Measurements from ENCODE around the gene HMOX1. TPM values are rescaled to one million over a fixed set of nuclear protein-coding genes. Genes with fewer than 3 reads are reported as not detected.
"Not testable (repeated sequence)": the region's sequence is repeated elsewhere in the genome, so short reads cannot be mapped to it uniquely, and the experiment has no call there.

The HMOX1 gene
- total RNA-seq, 2 donors from 2014 or later, result 1.1 to 3.0 TPM

DNA sequence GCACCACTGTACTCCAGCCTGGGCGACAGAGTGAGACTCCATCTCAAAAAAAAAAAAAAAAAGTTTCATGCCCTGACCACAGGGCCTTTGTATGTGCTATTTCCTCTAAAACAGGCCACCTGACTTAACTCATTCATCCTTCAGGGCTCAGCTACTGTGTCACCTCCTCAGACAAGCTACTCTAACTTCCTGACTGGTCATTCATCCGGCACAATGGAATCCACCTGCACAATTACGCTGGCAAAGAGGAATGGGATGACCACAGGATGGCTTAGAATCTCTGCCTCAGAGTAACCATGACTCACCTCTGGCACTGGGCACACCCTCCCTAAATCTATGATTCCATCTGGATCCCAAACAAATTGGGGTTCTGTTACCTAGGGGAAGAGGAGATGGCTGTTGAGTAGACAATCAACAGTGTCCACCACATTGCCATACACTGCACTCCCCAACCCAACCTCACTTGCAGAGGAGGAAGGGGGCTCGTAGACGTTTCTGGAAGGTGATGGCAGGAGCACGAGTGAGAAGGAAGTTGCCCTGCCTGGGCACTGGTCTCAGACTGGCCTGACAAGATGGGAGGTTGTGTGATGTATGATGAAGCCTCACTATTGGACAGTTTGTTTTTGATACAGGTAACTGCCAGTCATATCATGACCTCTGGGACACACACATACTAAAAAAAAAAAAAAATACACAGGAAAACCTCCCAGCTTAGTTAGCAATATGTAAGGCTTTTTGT lies 22.8 kb upstream of the HMOX1 start:
- H3K9me3 ChIP-seq (ENCODE audit: control insufficient read depth, low read length, poor library complexity, severe bottlenecking), result no peaks in the 10 kb centered on the region
- Mint-ChIP-seq H3K4me3 (no peak overlapping the region), H3K36me3 (ENCODE audit: low read depth) (no peaks in the 10 kb centered on the region), H3K27ac (no peak overlapping the region), H3K27me3 (peaks cover 10% of the 10 kb centered on the region), H3K4me1 (no peaks in the 10 kb centered on the region)
- ATAC-seq (no peak), DNase-seq (no peak)

GRCh38 chr22:35359380-35360065 lies 21.4 kb upstream of the HMOX1 start:
- Mint-ChIP-seq H3K27ac (no peak overlapping the region), H3K36me3 (ENCODE audit: low read depth) (no peaks in the 10 kb centered on the region), H3K4me1 (no peaks in the 10 kb centered on the region), H3K27me3 (peaks cover 10% of the 10 kb centered on the region), H3K4me3 (no peak overlapping the region)
- ATAC-seq (no peak), DNase-seq (no peak)
- H3K9me3 ChIP-seq (ENCODE audit: control insufficient read depth, low read length, poor library complexity, severe bottlenecking), result no peaks in the 10 kb centered on the region

DNA sequence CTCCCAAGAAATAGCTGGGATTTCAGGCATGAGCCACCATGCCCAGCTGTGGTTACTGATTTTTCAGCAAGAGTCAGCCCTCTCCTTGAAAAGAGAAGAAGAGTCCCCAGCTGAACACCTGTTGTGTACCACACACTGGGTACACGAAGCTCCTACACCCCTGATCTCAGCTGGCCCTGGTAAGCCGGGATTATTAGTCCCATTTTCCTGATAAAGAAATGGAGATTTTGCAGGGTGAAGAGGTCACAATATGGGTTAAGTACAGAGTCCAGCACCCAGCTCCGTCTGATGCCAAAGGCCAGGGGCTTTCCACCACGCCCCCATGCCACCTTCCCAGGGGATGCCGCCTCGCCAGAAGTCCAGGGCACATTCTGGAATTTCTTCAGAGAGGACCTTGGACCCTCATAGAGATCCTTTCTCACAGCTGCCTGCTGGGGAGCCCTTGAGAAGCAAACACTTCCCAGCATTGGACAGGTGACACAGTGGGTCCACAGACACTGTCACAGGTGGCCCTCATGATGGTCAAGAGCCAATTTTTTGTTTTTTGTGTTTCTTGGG lies 19.8 kb upstream of the HMOX1 start:
- peaks cover 3% of the 10 kb centered on the region for H3K4me1 Mint-ChIP-seq
- no peak overlapping the region for H3K4me3 Mint-ChIP-seq
- DNase-seq (no peak), ATAC-seq (no peak)
- H3K36me3 Mint-ChIP-seq (ENCODE audit: low read depth), result no peaks in the 10 kb centered on the region
- H3K27me3 Mint-ChIP-seq, result peaks cover 14% of the 10 kb centered on the region
- H3K9me3 ChIP-seq (ENCODE audit: control insufficient read depth, low read length, poor library complexity, severe bottlenecking), result no peaks in the 10 kb centered on the region
- no peak overlapping the region for H3K27ac Mint-ChIP-seq

DNA sequence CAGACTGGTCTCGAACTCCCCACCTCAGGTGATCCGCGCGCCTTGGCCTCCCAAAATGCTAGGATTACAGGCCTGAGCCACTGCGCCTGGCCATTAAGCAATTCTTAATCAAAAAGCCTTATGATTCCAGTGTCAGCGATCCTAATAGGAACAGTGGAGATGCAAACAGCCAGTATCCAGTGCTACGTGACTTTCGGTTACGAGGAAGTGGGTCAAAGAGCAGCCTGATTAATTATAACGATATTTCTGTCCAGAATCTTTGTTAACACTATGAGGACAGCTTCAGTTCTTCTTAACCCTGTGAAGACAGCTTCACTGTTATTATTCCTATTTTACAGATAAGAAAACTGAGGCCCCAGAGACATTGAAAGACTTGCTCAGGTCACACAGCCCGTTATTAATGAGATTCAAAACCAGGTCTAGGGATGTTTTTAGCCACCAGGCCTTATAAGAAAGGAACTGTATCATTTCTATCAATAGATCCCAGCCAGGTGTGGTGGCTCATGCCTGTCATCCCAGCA lies 17.3 kb upstream of the HMOX1 start:
- H3K27ac Mint-ChIP-seq, result no peak overlapping the region
- peaks cover 3% of the 10 kb centered on the region for H3K4me1 Mint-ChIP-seq
- no peak for DNase-seq
- H3K36me3 Mint-ChIP-seq (ENCODE audit: low read depth), result no peaks in the 10 kb centered on the region
- no peak overlapping the region for H3K4me3 Mint-ChIP-seq
- ATAC-seq, result no peak
- peaks cover 12% of the 10 kb centered on the region for H3K27me3 Mint-ChIP-seq
- no peaks in the 10 kb centered on the region for H3K9me3 ChIP-seq (ENCODE audit: control insufficient read depth, low read length, poor library complexity, severe bottlenecking)

DNA sequence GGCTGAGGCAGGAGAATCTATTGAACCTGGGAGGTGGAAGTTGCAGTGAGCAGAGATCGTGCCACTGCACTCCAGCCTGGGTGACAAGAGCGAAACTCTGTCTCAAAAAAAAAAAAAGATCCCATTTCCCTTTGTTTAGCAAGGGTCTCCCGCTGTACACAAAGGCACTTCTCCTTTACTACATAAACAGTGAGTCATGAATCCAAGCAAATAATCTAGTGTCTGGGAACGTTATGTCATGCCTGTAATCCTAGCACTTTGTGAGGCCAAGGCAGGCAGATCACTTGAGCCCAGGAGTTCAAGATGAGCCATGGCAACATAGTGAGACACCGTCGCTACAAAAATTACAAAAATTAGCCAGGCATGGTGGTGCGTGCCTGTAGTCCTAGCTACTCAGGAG lies 16.7 kb upstream of the HMOX1 start:
- H3K4me1 Mint-ChIP-seq; H3K36me3 Mint-ChIP-seq (ENCODE audit: low read depth); DNase-seq; H3K4me3 Mint-ChIP-seq; H3K9me3 ChIP-seq (ENCODE audit: control insufficient read depth, low read length, poor library complexity, severe bottlenecking); ATAC-seq; H3K27ac Mint-ChIP-seq: not testable (repeated sequence)
- H3K27me3 Mint-ChIP-seq, result peaks cover 12% of the 10 kb centered on the region

DNA sequence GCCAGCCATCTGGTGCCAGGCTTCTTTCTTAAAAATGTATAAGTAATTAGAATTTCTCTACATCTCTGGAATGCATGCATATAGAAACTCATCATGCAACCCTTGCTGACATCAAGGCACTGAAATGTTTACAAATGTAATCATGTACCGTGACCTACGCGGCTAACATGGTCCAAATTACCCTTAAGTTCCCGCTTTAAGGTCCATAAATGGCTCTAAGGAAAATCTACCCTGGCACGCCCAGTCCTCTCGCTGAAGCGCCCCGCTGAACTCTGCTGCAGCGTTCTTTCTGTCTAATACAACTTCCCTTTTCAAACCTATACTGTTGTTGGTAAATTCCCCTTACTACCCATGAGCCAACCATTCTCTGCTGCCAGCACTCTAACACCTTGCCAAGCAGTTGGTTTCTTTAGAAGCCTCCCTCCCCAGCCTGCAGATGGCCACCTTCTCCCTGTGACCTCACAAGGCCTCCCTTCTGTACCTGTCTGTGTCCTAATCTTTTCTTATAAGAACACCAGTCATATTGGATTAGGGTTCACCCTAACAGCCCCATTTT lies 13.5 kb upstream of the HMOX1 start:
- ATAC-seq, result peak; percentile 66

DNA sequence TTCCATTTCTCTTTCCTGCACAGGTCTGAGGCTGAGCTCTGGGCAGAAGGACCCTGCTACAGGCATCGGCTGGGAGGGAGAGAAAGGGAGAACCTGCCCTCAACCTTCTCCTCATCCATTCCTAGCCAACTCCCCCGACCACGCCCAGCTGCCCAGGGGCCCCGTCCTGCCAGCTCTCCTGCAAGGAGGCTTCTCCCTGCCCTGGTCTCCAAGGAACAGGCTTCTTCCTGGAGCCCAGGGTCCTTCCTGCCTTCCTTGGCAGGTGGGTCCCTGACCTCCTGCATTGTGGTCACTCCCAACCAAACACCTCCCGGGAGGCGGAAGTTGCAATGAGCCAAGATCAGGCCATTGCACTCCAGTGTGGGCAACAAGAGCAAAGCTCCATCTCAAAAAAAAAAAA lies 12.5 kb upstream of the HMOX1 start:
- Mint-ChIP-seq H3K36me3 (ENCODE audit: low read depth) (no peaks in the 10 kb centered on the region), H3K27me3 (peaks cover 12% of the 10 kb centered on the region), H3K4me1 (peaks cover 8% of the 10 kb centered on the region), H3K4me3 (no peak overlapping the region), H3K27ac (no peak overlapping the region)
- ATAC-seq (no peak), DNase-seq (no peak)
- H3K9me3 ChIP-seq (ENCODE audit: control insufficient read depth, low read length, poor library complexity, severe bottlenecking), result no peaks in the 10 kb centered on the region

More for the DNA sequence above, 13.5 kb upstream of the HMOX1 start:
- H3K27me3 Mint-ChIP-seq, result peaks cover 12% of the 10 kb centered on the region
- H3K4me1 Mint-ChIP-seq, result peaks cover 8% of the 10 kb centered on the region
- H3K9me3 ChIP-seq (ENCODE audit: control insufficient read depth, low read length, poor library complexity, severe bottlenecking), result no peaks in the 10 kb centered on the region
- H3K4me3 Mint-ChIP-seq, result no peak overlapping the region
- H3K36me3 Mint-ChIP-seq (ENCODE audit: low read depth), result no peaks in the 10 kb centered on the region
- H3K27ac Mint-ChIP-seq, result no peak overlapping the region
- no peak for DNase-seq

DNA sequence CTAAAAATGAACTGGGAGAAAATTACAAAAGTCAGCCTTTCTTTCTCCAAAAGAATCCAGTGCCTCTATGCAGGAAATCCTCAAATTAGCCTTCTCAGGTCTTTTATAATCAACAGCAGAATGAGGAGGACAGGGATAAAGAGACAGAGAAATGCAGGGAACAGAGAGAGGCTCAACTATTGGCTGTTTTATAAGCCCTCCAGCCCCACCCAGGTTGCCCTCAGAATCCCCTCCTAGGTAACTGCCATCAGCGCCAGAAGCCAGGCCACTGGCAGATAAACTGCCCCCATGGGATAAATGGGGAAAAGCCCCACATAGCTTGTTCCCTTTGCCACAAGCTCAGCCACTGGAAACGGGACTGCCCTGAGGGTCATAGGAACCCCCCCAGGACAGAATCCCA lies 10.9 kb upstream of the HMOX1 start:
- Mint-ChIP-seq H3K27ac (no peak overlapping the region), H3K36me3 (ENCODE audit: low read depth) (no peaks in the 10 kb centered on the region), H3K4me3 (no peak overlapping the region), H3K27me3 (peaks cover 12% of the 10 kb centered on the region), H3K4me1 (peaks cover 8% of the 10 kb centered on the region)
- DNase-seq (no peak), ATAC-seq (no peak)
- H3K9me3 ChIP-seq (ENCODE audit: control insufficient read depth, low read length, poor library complexity, severe bottlenecking), result no peaks in the 10 kb centered on the region

GRCh38 chr22:35373781-35374180 lies 7.1 kb upstream of the HMOX1 start:
- H3K36me3 Mint-ChIP-seq (ENCODE audit: low read depth), result no peaks in the 10 kb centered on the region
- H3K27me3 Mint-ChIP-seq, result no peaks in the 10 kb centered on the region
- peaks cover 14% of the 10 kb centered on the region for H3K4me1 Mint-ChIP-seq

GRCh38 chr22:35375031-35375430 lies 5.9 kb upstream of the HMOX1 start:
- Mint-ChIP-seq H3K27me3 (no peaks in the 10 kb centered on the region), H3K36me3 (ENCODE audit: low read depth) (no peaks in the 10 kb centered on the region), H3K4me1 (peaks cover 14% of the 10 kb centered on the region), H3K4me3 (no peak overlapping the region), H3K27ac (no peak overlapping the region)
- ATAC-seq (no peak), DNase-seq (no peak)
- no peaks in the 10 kb centered on the region for H3K9me3 ChIP-seq (ENCODE audit: control insufficient read depth, low read length, poor library complexity, severe bottlenecking)

More at GRCh38 chr22:35373781-35374180, 7.1 kb upstream of the HMOX1 start:
- DNase-seq (no peak), ATAC-seq (no peak)
- no peaks in the 10 kb centered on the region for H3K9me3 ChIP-seq (ENCODE audit: control insufficient read depth, low read length, poor library complexity, severe bottlenecking)
- no peak overlapping the region for H3K4me3 Mint-ChIP-seq
- H3K27ac Mint-ChIP-seq, result no peak overlapping the region

DNA sequence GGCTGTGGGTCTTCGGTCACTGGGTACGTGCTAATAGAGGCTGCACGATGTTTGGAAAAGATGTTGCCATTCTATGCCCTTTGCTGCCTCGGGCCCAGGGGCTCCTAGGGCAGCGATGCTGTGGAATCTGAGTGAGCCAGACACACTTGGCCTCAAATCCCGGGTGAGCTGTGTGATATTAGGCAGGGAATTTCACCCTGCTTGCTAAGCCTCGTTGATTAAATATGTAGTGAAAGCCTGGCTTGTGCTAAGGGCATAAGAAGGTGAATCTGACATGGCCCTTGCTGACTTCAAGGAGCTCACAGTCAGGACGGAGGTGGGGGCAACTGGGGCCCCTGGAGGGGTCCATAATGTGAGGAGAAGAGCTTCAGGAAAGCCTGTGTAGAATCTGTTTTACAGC lies 5.4 kb upstream of the HMOX1 start:
- H3K27me3 Mint-ChIP-seq, result no peaks in the 10 kb centered on the region
- ATAC-seq (no peak), DNase-seq (no peak)
- H3K4me3 Mint-ChIP-seq, result no peak overlapping the region
- no peak overlapping the region for H3K27ac Mint-ChIP-seq
- peaks cover 14% of the 10 kb centered on the region for H3K4me1 Mint-ChIP-seq
- no peaks in the 10 kb centered on the region for H3K36me3 Mint-ChIP-seq (ENCODE audit: low read depth)
- H3K9me3 ChIP-seq (ENCODE audit: control insufficient read depth, low read length, poor library complexity, severe bottlenecking), result no peaks in the 10 kb centered on the region

GRCh38 chr22:35376728-35377472 lies 4.0 kb upstream of the HMOX1 start:
- no peaks in the 10 kb centered on the region for H3K9me3 ChIP-seq (ENCODE audit: control insufficient read depth, low read length, poor library complexity, severe bottlenecking)
- H3K36me3 Mint-ChIP-seq (ENCODE audit: low read depth), result no peaks in the 10 kb centered on the region
- no peaks in the 10 kb centered on the region for H3K27me3 Mint-ChIP-seq
- ATAC-seq (peak; percentile 39), DNase-seq (no peak)
- H3K27ac Mint-ChIP-seq, result no peak overlapping the region
- H3K4me1 Mint-ChIP-seq, result peaks cover 17% of the 10 kb centered on the region
- peak overlapping the region; percentile 74 for H3K4me3 Mint-ChIP-seq

DNA sequence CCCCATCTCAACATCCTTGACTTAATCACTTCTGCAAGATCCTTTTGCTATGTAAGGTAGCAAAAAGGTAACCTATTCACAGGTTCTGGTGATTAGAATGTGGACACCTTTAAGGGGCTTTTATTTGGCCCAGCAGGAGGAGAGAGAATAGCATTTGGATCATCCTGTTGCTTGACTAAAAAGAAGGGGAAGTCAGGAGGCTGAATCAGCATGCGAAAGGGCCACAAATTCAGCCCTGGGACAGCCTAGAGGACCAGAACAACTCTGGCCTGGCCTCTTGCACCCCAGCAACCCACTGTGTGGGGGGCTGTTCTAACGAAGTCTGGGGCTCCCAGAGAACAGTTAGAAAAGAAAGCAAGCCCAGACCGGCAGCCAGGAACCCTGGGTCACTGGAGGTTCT lies 3.2 kb upstream of the HMOX1 start:
- no peaks in the 10 kb centered on the region for H3K9me3 ChIP-seq (ENCODE audit: control insufficient read depth, low read length, poor library complexity, severe bottlenecking)
- H3K27ac Mint-ChIP-seq, result no peak overlapping the region
- peak overlapping the region; percentile 74 for H3K4me3 Mint-ChIP-seq
- DNase-seq (no peak), ATAC-seq (no peak)
- peaks cover 14% of the 10 kb centered on the region for H3K4me1 Mint-ChIP-seq
- no peaks in the 10 kb centered on the region for H3K27me3 Mint-ChIP-seq
- H3K36me3 Mint-ChIP-seq (ENCODE audit: low read depth), result no peaks in the 10 kb centered on the region

All from T-helper 17 cell (primary cell).